ENCODE data around the gene RIMS4. TPM values are rescaled to one million over a fixed set of nuclear protein-coding genes. Genes with fewer than 3 reads are reported as not detected.

Gene RIMS4
- total and polyA plus RNA-seq, 12 donors = 0.04 to 0.42 (median 0.13) TPM; not detected in 5

GRCh38 chr20:44748005-44748370 is 62.4 kb downstream of the RIMS4 start:
- Histone ChIP-seq H3K4me1 (peaks cover 0 to 31% (median 13%) of the 10 kb centered on the region in 9 donors), H3K4me3 (no peak overlapping the region), H3K27ac (no peak overlapping the region), H3K36me3 (no peaks in the 10 kb centered on the region), H3K9me3 (no peaks in the 10 kb centered on the region), H3K27me3 (peaks cover 6 to 52% (median 18%) of the 10 kb centered on the region in 7 donors)
- ATAC-seq (no peak), DNase-seq (no peak)
- 71 to 74% methylated on average over 3 of the region's 3 CpGs for WGBS, 2 donors
- intact Hi-C loops (cut with DNase I) = loop anchor here in 3 of 10 donors (2.0 to 10.0 kb wide), 4 partner anchors 64 to 217 kb away; partner anchors contain the start of genes RIMS4 (in 1 of the 3), STK4 (in 1 of the 3) and TOMM34 (in 1 of the 3)
- no peak for TF ChIP-seq CTCF (IDR thresholded peaks at IDR 0.05)

- peaks cover 0 to 37% (median 13%) of the 10 kb centered on the region in 9 donors for H3K4me1 ChIP-seq
Measured at GRCh38 chr20:44747166-44748004, 63.0 kb downstream of the RIMS4 start.

GRCh38 chr20:44746367-44747165 is 63.8 kb downstream of the RIMS4 start:
- intact Hi-C loops (cut with DNase I) = loop anchor here in 9 of 10 donors (1.0 to 10.0 kb wide), 6 partner anchors 66 to 218 kb away; partner anchors contain the start of genes RIMS4 (in 1 of the 9), STK4 (in 1 of the 9) and TOMM34 (in 1 of the 9)
- H3K9me3 ChIP-seq = no peaks in the 10 kb centered on the region
- H3K4me1 ChIP-seq = peaks cover 0 to 41% (median 13%) of the 10 kb centered on the region in 9 donors
- 27 to 30% methylated on average over 12 of the region's 12 CpGs for WGBS, 2 donors
- H3K36me3 ChIP-seq = no peaks in the 10 kb centered on the region
- no peak for TF ChIP-seq CTCF (IDR thresholded peaks at IDR 0.05)
- no peak for DNase-seq
- H3K4me3 ChIP-seq = peak overlapping the region; percentile 34 to 66 (median 60)
- H3K27ac ChIP-seq = peak overlapping the region in 5 of 10 donors; percentile 49 to 71 (median 51)
- no peak for ATAC-seq
- H3K27me3 ChIP-seq = peaks cover 6 to 48% (median 18%) of the 10 kb centered on the region in 7 donors

More at GRCh38 chr20:44747166-44748004, 63.0 kb downstream of the RIMS4 start:
- Histone ChIP-seq H3K27me3 (peaks cover 6 to 52% (median 18%) of the 10 kb centered on the region in 7 donors), H3K27ac (no peak overlapping the region), H3K4me3 (no peak overlapping the region), H3K36me3 (no peaks in the 10 kb centered on the region), H3K9me3 (no peaks in the 10 kb centered on the region)
- 13 to 15% methylated on average over 5 of the region's 5 CpGs for WGBS, 2 donors
- peak; percentile 61 to 71 for DNase-seq
- intact Hi-C loops (cut with DNase I) = loop anchor here in 9 of 10 donors (1.0 to 10.0 kb wide), 6 partner anchors 65 to 217 kb away; partner anchors contain the start of genes RIMS4 (in 1 of the 9), STK4 (in 1 of the 9) and TOMM34 (in 1 of the 9)
- TF ChIP-seq CTCF (IDR thresholded peaks at IDR 0.05) = peak; percentile 59 to 81 (median 70)
- ATAC-seq = peak; percentile 20 to 76 (median 57)
